Right lobe of liver (tissue), 4 donors: ENCODE results near the gene SUGCT.

ENCODE experiments used
- CTCF ChIP-seq, 4 donors: fragments of 200-600 bp in 3 of 4; fragments of 450-650 bp in 1 of 4; IDR thresholded peaks; one replicate each; pipeline versions ENCODE4 v1.5.1 to v1.8.0; 2016 to 2022; ENCODE audit warnings: antibody characterized with exemption in 4 of 4, mild to moderate bottlenecking in 2 of 4
- POLR2A ChIP-seq: fragments of 450-650 bp; IDR thresholded peaks from one replicate; pipeline ENCODE4 v1.6.1; 2017; ENCODE audit warnings: antibody characterized with exemption, mild to moderate bottlenecking
- donor health status: DM: no; HTN: no; CAD: no.
- donor health status: DM: no; HTN: no; CAD: no.
- donor health status: DM: no; HTN: yes; CAD: no.

GRCh38 chr7:40889539-40889938, 754.7 kb downstream of the SUGCT start:
- TF ChIP-seq CTCF (IDR thresholded peaks at IDR 0.05) (no peak), POLR2A (no peak)
